A204.1 (cell line): ENCODE data around the gene PDIA4.
"Not testable (repeated sequence)": the region's sequence is repeated elsewhere in the genome, so short reads cannot be mapped to it uniquely, and the experiment has no call there.

Source experiments
- FAIRE-seq: peaks from 2 replicates; lab custom pipeline; 2012; peaks lifted over from hg19 to GRCh38; lab: Jason Lieb, UNC

Gene PDIA4

GRCh38 chr7:149031353-149031910 is 3.1 kb upstream of the PDIA4 start:
- peak; percentile 34 for FAIRE-seq

GRCh38 chr7:149030439-149030838 is 2.1 kb upstream of the PDIA4 start:
- not testable (repeated sequence) for FAIRE-seq

- FAIRE-seq = no peak
Observed at GRCh38 chr7:149027611-149028345, 527 bp downstream of the PDIA4 start.

GRCh38 chr7:149027055-149027454 is 1.2 kb downstream of the PDIA4 start:
- no peak for FAIRE-seq

GRCh38 chr7:149023662-149024061 is 4.6 kb downstream of the PDIA4 start:
- FAIRE-seq = no peak

GRCh38 chr7:149022756-149023360 is 5.4 kb downstream of the PDIA4 start:
- FAIRE-seq = no peak

- FAIRE-seq = no peak
Observed at GRCh38 chr7:149021725-149022062, 6.6 kb downstream of the PDIA4 start.

- no peak for FAIRE-seq
Observed at GRCh38 chr7:149020483-149020882, 7.8 kb downstream of the PDIA4 start.

GRCh38 chr7:149016876-149017275 is 11.4 kb downstream of the PDIA4 start:
- FAIRE-seq = no peak

GRCh38 chr7:149014309-149014708 is 14.0 kb downstream of the PDIA4 start:
- FAIRE-seq = no peak

GRCh38 chr7:149013876-149014275 is 14.4 kb downstream of the PDIA4 start:
- no peak for FAIRE-seq

GRCh38 chr7:149012730-149013129 is 15.6 kb downstream of the PDIA4 start:
- not testable (repeated sequence) for FAIRE-seq

- FAIRE-seq = no peak
Observed at GRCh38 chr7:149011491-149011890, 16.8 kb downstream of the PDIA4 start.

- no peak for FAIRE-seq
Observed at GRCh38 chr7:149010451-149010850, 17.9 kb downstream of the PDIA4 start.

- FAIRE-seq = no peak
Observed at GRCh38 chr7:149009527-149009926, 18.8 kb downstream of the PDIA4 start.

- FAIRE-seq = no peak
Observed at GRCh38 chr7:149007611-149008010, 20.7 kb downstream of the PDIA4 start.

GRCh38 chr7:149007146-149007545 is 21.2 kb downstream of the PDIA4 start:
- no peak for FAIRE-seq

- FAIRE-seq = no peak
Observed at GRCh38 chr7:149006345-149006725, 22.0 kb downstream of the PDIA4 start.

- no peak for FAIRE-seq
Observed at GRCh38 chr7:149005427-149006344, 22.6 kb downstream of the PDIA4 start.

- FAIRE-seq = no peak
Observed at GRCh38 chr7:149004405-149005370, 23.6 kb downstream of the PDIA4 start.

GRCh38 chr7:149003560-149004305 is 24.6 kb downstream of the PDIA4 start:
- FAIRE-seq = no peak
